ENCODE data around the gene WBP4.
"Not testable (repeated sequence)": the region's sequence is repeated elsewhere in the genome, so short reads cannot be mapped to it uniquely, and the experiment has no call there.

The WBP4 gene

GRCh38 chr13:41077475-41077874 is 16.2 kb downstream of the WBP4 start:
- FAIRE-seq (no peak), DNase-seq (ENCODE audit: low spot score) (no peak)

GRCh38 chr13:41079725-41080124 is 18.4 kb downstream of the WBP4 start:
- FAIRE-seq = no peak
- DNase-seq (ENCODE audit: low spot score) = no peak

GRCh38 chr13:41085961-41086585 is 24.8 kb downstream of the WBP4 start:
- FAIRE-seq (no peak), DNase-seq (ENCODE audit: low spot score) (no peak)

GRCh38 chr13:41095681-41096080 is 34.4 kb downstream of the WBP4 start:
- not testable (repeated sequence) for DNase-seq (ENCODE audit: low spot score); FAIRE-seq

GRCh38 chr13:41098761-41099160 is 37.5 kb downstream of the WBP4 start:
- DNase-seq (ENCODE audit: low spot score) (no peak), FAIRE-seq (no peak)

GRCh38 chr13:41099986-41100385 is 38.7 kb downstream of the WBP4 start:
- FAIRE-seq = no peak
- DNase-seq (ENCODE audit: low spot score) = no peak

- DNase-seq (ENCODE audit: low spot score) (no peak), FAIRE-seq (no peak)
Observed at GRCh38 chr13:41107104-41107571, 45.8 kb downstream of the WBP4 start.

GRCh38 chr13:41107584-41108014 is 46.3 kb downstream of the WBP4 start:
- FAIRE-seq (no peak), DNase-seq (ENCODE audit: low spot score) (no peak)

- DNase-seq (ENCODE audit: low spot score) (no peak), FAIRE-seq (no peak)
Observed at GRCh38 chr13:41111454-41111853, 50.1 kb downstream of the WBP4 start.

GRCh38 chr13:41117869-41118268 is 56.6 kb downstream of the WBP4 start:
- DNase-seq (ENCODE audit: low spot score) = no peak
- no peak for FAIRE-seq

GRCh38 chr13:41122838-41123237 is 61.5 kb downstream of the WBP4 start:
- DNase-seq (ENCODE audit: low spot score) (no peak), FAIRE-seq (no peak)

GRCh38 chr13:41127701-41128100 is 66.4 kb downstream of the WBP4 start:
- no peak for DNase-seq (ENCODE audit: low spot score)
- FAIRE-seq = no peak

- FAIRE-seq = no peak
- DNase-seq (ENCODE audit: low spot score) = no peak
Observed at GRCh38 chr13:41130356-41130755, 69.0 kb downstream of the WBP4 start.

GRCh38 chr13:41131189-41131588 is 69.9 kb downstream of the WBP4 start:
- DNase-seq (ENCODE audit: low spot score); FAIRE-seq: not testable (repeated sequence)

- not testable (repeated sequence) for FAIRE-seq
Observed at GRCh38 chr13:41131660-41132511, 70.6 kb downstream of the WBP4 start.

GRCh38 chr13:41132512-41133152 is 71.3 kb downstream of the WBP4 start, which contains the start of gene KBTBD6:
Gene KBTBD6 (minus strand): TSS chr13:41132802. CDS start chr13:41132511, 291 bp downstream.
- FAIRE-seq (peak; percentile 90), DNase-seq (ENCODE audit: low spot score) (peak; percentile 97)

More at GRCh38 chr13:41131660-41132511, 70.6 kb downstream of the WBP4 start:
- not testable (repeated sequence) for DNase-seq (ENCODE audit: low spot score)

Measured in RCC 7860 (cell line).